Mesodermal cell (in vitro differentiated cells): ENCODE measurements around the gene PAPOLA.

ENCODE experiments used
- H3K27ac ChIP-seq: 2 replicates; pipeline ENCODE4 v1.7.0; 2013; ENCODE audit warnings: mild to moderate bottlenecking, low read depth, low read length, moderate library complexity; ENCODE audit not compliant: severe bottlenecking
- H3K36me3 ChIP-seq: 2 replicates; pipeline ENCODE4 v1.7.1; 2013; ENCODE audit warnings: mild to moderate bottlenecking, low read length, moderate library complexity; ENCODE audit not compliant: control insufficient read depth, insufficient read depth
- H3K4me1 ChIP-seq: one replicate; pipeline ENCODE4 v1.7.1; 2013; ENCODE audit warnings: mild to moderate bottlenecking, low read length; ENCODE audit not compliant: insufficient read depth, control insufficient read depth, poor library complexity, severe bottlenecking
- H3K4me3 ChIP-seq: 2 replicates; pipeline ENCODE4 v1.7.0; 2013; ENCODE audit warnings: low read length, control low read depth, mild to moderate bottlenecking; ENCODE audit not compliant: insufficient read depth, poor library complexity, severe bottlenecking; ENCODE audit errors: extremely low read depth
- H3K9me3 ChIP-seq: 2 replicates; pipeline ENCODE4 v1.7.1; 2013; ENCODE audit warnings: mild to moderate bottlenecking, low read length, moderate library complexity; ENCODE audit not compliant: control insufficient read depth
- WGBS, 2 experiments: methylation state at CpG; one replicate each; pipeline ENCODE4 v1.1.5; 2013; ENCODE audit warnings: missing lambda C conversion rate in 2 of 2; ENCODE audit not compliant: insufficient coverage in 2 of 2; 5-methylcytosine and 5-hydroxymethylcytosine counted together

Gene PAPOLA

DNA sequence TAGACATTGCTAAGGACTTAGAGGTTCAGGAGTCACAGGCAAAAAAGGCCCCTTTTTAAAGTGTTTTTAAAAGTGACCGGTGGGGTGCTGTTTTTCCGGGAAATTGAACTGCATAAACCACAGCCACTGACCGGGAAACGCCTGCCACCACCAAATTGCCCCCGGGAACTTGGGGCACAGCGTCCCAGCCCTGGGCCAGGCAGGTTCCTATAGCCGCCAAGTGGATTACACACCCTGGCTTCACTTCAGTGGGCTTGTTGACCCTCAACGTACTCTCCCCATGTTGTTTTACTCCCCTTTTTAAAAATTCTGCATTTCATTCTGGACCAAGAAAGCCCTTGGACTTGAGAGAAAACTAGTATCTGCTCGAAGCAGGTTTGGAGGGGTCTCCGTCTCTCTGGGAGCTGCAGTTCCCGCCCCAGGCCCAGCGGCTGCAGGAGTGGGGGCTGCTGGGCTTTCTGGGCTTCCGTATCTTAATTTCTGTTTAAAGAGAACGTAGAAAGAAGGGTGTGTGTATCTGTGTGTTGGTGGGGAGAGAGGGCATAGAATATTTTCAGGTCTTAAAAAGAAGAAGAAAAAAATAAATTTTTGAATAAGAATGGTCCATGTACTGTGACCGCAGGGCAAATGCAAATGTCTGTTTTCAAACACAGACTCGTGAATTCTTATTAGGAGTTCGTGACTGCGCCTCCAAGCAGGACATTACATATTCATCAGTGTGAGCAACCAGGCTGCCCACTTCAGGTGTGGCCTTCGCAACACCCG lies 82.9 kb downstream of the PAPOLA start:
- H3K36me3 ChIP-seq: no peaks in the 10 kb centered on the region
- H3K9me3 ChIP-seq: no peaks in the 10 kb centered on the region
- WGBS, 2 experiments: 79 to 84% methylated on average over 18 to 19 of the region's 20 CpGs
- no peak overlapping the region for H3K27ac ChIP-seq
- peaks cover 3% of the 10 kb centered on the region for H3K4me1 ChIP-seq
- H3K4me3 ChIP-seq: no peak overlapping the region

- H3K4me3 ChIP-seq: no peak overlapping the region
- H3K36me3 ChIP-seq: no peaks in the 10 kb centered on the region
- H3K9me3 ChIP-seq: no peaks in the 10 kb centered on the region
- no peak overlapping the region for H3K27ac ChIP-seq
- WGBS, 2 experiments: 90% methylated on average over 2 of the region's 3 CpGs; no CpG with 5 or more reads in 1 of the 2 experiments
- H3K4me1 ChIP-seq: peaks cover 3% of the 10 kb centered on the region
These were observed 83.5 kb downstream of the PAPOLA start for GRCh38 chr14:96585672-96586013.

DNA sequence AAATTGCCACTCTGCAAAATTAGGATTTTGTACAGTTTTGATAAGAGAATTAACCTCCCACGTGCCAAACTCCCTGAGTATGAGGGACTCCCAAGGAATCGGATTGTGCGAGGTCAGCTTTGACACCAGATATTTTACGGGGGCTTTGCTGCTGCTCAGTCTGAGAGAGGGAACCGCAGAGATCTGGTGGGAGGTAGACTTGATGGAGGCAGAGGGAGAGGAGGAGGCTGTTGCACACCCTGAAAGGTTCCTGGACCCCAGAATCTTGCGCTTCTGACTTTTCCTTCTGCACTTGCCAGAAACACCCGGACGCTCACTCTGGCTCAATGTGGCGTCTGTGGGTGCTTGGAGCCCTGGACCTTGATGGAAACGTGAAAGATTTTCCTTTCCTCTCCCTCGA lies 83.9 kb downstream of the PAPOLA start:
- Histone ChIP-seq H3K27ac (no peak overlapping the region), H3K9me3 (no peaks in the 10 kb centered on the region), H3K4me1 (no peaks in the 10 kb centered on the region), H3K36me3 (no peaks in the 10 kb centered on the region), H3K4me3 (no peak overlapping the region)
- 95 to 96% methylated on average over 8 to 9 of the region's 11 CpGs for WGBS, 2 experiments

GRCh38 chr14:96586921-96587822 lies 85.0 kb downstream of the PAPOLA start:
- Histone ChIP-seq H3K36me3 (no peaks in the 10 kb centered on the region), H3K27ac (no peak overlapping the region), H3K4me3 (no peak overlapping the region), H3K4me1 (no peaks in the 10 kb centered on the region), H3K9me3 (no peaks in the 10 kb centered on the region)
- 88 to 93% methylated on average over 16 to 20 of the region's 21 CpGs for WGBS, 2 experiments

DNA sequence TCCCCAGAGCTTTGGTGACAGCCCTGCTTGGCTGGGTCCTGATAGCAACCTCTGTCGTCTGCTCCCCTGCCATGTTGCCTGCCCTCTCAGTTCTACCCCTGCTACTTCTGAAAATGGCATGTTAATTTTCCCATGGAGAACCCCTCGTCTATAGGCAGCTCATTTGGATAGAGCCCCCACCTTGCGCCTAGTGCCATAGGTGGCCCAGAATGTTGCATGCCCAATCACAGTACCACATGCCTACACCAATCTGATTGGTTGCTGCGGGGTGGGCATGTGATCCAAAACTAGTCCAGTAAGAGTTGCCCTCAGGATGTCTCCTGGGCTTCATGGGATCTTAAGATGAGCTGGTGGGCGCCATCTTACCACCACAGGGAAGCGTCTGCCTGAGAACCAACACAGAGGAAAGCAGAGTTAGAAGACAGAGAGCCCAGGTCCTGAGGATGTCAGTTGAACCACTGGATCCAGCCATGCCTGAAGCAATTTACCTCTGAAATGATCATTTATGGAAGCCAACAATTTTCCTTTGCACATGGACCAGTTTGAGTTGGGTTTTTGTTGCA lies 85.7 kb downstream of the PAPOLA start:
- Histone ChIP-seq H3K4me3 (no peak overlapping the region), H3K4me1 (no peaks in the 10 kb centered on the region), H3K36me3 (no peaks in the 10 kb centered on the region), H3K27ac (no peak overlapping the region), H3K9me3 (no peaks in the 10 kb centered on the region)
- 91 to 92% methylated on average over 6 of the region's 6 CpGs for WGBS, 2 experiments

GRCh38 chr14:96588410-96589257 lies 86.5 kb downstream of the PAPOLA start:
- Histone ChIP-seq H3K4me1 (no peaks in the 10 kb centered on the region), H3K9me3 (no peaks in the 10 kb centered on the region), H3K36me3 (no peaks in the 10 kb centered on the region), H3K4me3 (no peak overlapping the region), H3K27ac (no peak overlapping the region)
- 82 to 87% methylated on average over 19 to 20 of the region's 22 CpGs for WGBS, 2 experiments

GRCh38 chr14:96589577-96589976 lies 87.4 kb downstream of the PAPOLA start:
- no peaks in the 10 kb centered on the region for H3K9me3 ChIP-seq
- no peaks in the 10 kb centered on the region for H3K4me1 ChIP-seq
- no peak overlapping the region for H3K27ac ChIP-seq
- no peaks in the 10 kb centered on the region for H3K36me3 ChIP-seq
- no peak overlapping the region for H3K4me3 ChIP-seq
- WGBS, 2 experiments: 100% methylated on average over 1 to 2 of the region's 3 CpGs

DNA sequence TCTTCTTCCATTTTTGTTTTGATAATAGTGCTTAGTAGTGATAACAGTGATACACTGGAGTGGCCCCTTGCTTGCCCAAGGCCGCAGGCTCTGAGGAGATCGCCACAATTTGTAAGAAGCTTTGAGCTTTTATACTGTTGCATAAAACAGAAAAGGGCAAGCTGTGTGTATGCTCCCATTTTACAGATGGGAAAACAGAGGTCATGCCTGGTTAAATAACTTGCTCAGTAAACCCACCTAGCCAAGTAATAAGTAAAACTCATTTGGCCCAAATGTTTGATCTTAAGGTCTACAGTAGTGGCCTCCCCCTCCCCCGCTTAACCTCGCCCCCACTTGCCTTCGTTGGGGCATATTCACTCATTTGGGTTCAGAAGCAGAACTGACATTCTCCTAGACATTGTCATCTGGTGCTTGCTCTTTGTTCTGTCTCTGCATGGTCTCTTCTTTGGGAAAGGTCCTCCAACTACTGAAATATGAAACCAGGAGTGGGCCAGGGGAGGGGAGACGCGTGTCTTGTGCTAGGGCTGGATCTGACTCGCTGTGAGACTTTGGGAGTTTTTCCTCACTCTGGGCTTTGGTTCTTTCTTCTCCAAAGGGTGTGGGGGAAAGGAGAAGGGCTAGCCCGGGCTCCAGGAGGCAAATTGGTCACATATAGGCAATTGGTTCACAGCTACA lies 88.1 kb downstream of the PAPOLA start:
- Histone ChIP-seq H3K4me1 (no peaks in the 10 kb centered on the region), H3K9me3 (no peaks in the 10 kb centered on the region), H3K27ac (no peak overlapping the region), H3K36me3 (no peaks in the 10 kb centered on the region), H3K4me3 (no peak overlapping the region)
- 49 to 77% methylated on average over 7 to 8 of the region's 9 CpGs for WGBS, 2 experiments

DNA sequence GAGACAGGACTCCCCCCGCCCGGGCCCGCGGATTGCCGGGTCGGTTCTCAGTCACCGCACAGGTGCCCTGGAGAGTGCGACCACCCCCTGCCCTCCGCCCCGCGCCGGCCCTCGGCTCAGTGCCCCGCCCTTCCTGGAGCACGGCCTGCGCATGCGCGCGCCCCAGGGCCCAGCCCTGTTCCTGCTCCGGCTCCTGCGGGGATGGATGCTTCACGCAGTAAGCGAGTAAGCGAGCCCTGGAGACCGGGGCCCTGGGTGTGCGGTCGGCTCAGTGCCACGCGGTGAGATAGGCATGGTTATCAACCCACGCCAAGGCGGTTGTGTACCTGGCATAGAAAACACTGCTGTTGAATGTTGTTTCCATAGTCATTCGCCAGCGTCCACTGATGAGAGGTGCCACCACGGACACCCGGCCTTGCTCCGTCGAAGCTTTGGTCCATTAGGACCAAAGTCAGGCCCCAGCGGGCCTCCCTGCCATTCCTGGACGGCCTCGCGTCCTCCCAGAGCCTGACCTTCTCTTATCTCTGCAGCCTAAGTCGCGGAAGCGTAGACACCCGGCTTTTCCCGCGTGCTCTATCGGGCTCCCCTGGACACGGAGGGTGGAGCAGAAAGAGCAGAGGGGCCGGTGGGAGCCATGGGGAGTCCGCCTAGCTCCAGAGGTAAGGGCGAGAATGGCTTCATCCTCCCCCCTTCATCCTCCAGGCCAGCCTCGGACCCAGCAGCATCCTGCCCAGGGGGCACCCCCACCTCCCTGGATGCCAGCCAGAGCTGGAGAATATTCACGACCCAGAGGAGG lies 90.6 kb downstream of the PAPOLA start:
- no peaks in the 10 kb centered on the region for H3K4me1 ChIP-seq
- no peak overlapping the region for H3K27ac ChIP-seq
- H3K36me3 ChIP-seq: no peaks in the 10 kb centered on the region
- no peaks in the 10 kb centered on the region for H3K9me3 ChIP-seq
- 13 to 23% methylated on average over 42 to 53 of the region's 54 CpGs for WGBS, 2 experiments
- peak overlapping the region; percentile 33 for H3K4me3 ChIP-seq
